Nephron progenitor cell (in vitro differentiated cells): ENCODE results near the gene ZC2HC1C.
A peak's percentile ranks its signal among the peaks of the same experiment; 100 is the strongest.
"Not testable (repeated sequence)": the region's sequence is repeated elsewhere in the genome, so short reads cannot be mapped to it uniquely, and the experiment has no call there.

Experiments used
- DNase-seq: peaks from one replicate; pipeline ENCODE4 v3.0.0; 2021
- H3K27ac Mint-ChIP-seq: 2 replicates; pipeline ENCODE4 v1.8.0; 2021; ENCODE audit warnings: mild to moderate bottlenecking, moderate library complexity, mixed read lengths
- H3K27me3 Mint-ChIP-seq: 2 replicates; pipeline ENCODE4 v1.8.0; 2021; ENCODE audit warnings: mild to moderate bottlenecking, low read depth, mixed read lengths; ENCODE audit not compliant: poor library complexity
- H3K36me3 Mint-ChIP-seq: 2 replicates; pipeline ENCODE4 v1.8.0; 2021; ENCODE audit warnings: low read depth, mixed read lengths
- H3K4me1 Mint-ChIP-seq: 2 replicates; pipeline ENCODE4 v1.8.0; 2021; ENCODE audit warnings: mixed read lengths
- H3K4me3 Mint-ChIP-seq: 2 replicates; pipeline ENCODE4 v1.8.0; 2021; ENCODE audit warnings: mild to moderate bottlenecking, moderate library complexity, mixed read lengths
- H3K9me3 Mint-ChIP-seq: 2 replicates; pipeline ENCODE4 v1.8.0; 2021; ENCODE audit warnings: mild to moderate bottlenecking, moderate library complexity, mixed read lengths
- CTCF ChIP-seq: fragments of 200-600 bp; sonication (generic); IDR thresholded peaks from 2 replicates; pipeline ENCODE4 v1.5.0; 2021; ENCODE audit warnings: antibody characterized with exemption

ZC2HC1C gene

GRCh38 chr14:75066691-75067090 is 2.8 kb upstream of the ZC2HC1C start:
- Mint-ChIP-seq H3K4me1 (peaks cover 24% of the 10 kb centered on the region), H3K9me3 (no peaks in the 10 kb centered on the region), H3K4me3 (no peak overlapping the region), H3K36me3 (peaks cover under 1% of the 10 kb centered on the region), H3K27ac (no peak overlapping the region), H3K27me3 (peaks cover 2% of the 10 kb centered on the region)
- TF ChIP-seq CTCF, result no peak
- no peak for DNase-seq

DNA sequence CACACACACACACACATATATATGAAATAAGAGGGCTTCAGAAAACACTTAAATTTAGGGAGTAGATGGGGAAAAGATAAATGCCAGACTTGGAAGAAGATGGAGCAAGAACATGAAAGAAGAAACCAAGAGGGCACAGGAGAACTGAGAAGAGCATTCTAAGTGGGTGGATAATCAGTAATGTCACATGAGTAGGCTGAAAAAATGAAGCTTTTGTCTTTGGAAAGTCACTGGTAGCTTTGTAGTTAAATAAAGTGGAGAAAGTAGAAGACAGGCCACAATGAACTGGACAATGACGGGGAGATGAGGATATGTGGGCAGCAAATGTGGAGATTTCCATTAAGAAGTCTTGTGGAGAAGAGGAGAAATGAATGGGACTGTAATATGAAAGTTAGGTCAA is 2.2 kb upstream of the ZC2HC1C start:
- DNase-seq, result no peak
- Mint-ChIP-seq H3K27ac (no peak overlapping the region), H3K36me3 (no peaks in the 10 kb centered on the region), H3K9me3 (no peaks in the 10 kb centered on the region), H3K4me1 (peaks cover 24% of the 10 kb centered on the region), H3K4me3 (no peak overlapping the region), H3K27me3 (peaks cover 5% of the 10 kb centered on the region)
- no peak for TF ChIP-seq CTCF

DNA sequence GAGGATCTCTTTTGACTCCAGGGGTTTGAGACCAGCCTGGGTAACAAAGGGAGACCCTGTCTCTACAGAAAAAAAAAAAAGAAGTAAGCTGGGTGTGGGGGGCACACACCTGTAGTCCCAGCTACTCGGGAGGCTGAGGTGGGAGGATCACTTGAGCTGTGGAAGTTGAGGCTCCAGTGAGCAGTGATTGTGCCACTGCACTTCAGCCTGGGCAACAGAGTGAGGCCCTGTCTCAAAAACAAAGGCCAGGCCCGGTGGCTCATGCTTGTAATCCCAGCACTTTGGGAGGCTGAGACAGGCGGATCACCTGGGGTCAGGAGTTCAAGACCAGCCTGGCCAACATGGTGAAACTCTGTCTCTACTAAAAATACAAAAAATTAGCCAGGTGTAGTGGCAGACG is 1.7 kb upstream of the ZC2HC1C start:
- not testable (repeated sequence) for DNase-seq, H3K27me3 Mint-ChIP-seq, H3K4me3 Mint-ChIP-seq, H3K36me3 Mint-ChIP-seq, H3K9me3 Mint-ChIP-seq, H3K27ac Mint-ChIP-seq
- peaks cover 23% of the 10 kb centered on the region for H3K4me1 Mint-ChIP-seq

GRCh38 chr14:75068294-75069120 is 934 bp upstream of the ZC2HC1C start:
- Mint-ChIP-seq H3K9me3 (no peaks in the 10 kb centered on the region), H3K27me3 (peaks cover 13% of the 10 kb centered on the region), H3K36me3 (no peaks in the 10 kb centered on the region), H3K4me3 (no peak overlapping the region), H3K27ac (peak overlapping the region; percentile 21), H3K4me1 (peaks cover 16% of the 10 kb centered on the region)
- no peak for DNase-seq
- TF ChIP-seq CTCF, result no peak

GRCh38 chr14:75069811-75070145 is 337 bp downstream of the ZC2HC1C start:
- peaks cover 8% of the 10 kb centered on the region for H3K4me1 Mint-ChIP-seq
- no peaks in the 10 kb centered on the region for H3K9me3 Mint-ChIP-seq
- no peak for TF ChIP-seq CTCF
- no peak overlapping the region for H3K4me3 Mint-ChIP-seq
- peaks cover 18% of the 10 kb centered on the region for H3K27me3 Mint-ChIP-seq
- no peak for DNase-seq
- no peaks in the 10 kb centered on the region for H3K36me3 Mint-ChIP-seq
- H3K27ac Mint-ChIP-seq, result peak overlapping the region; percentile 99

DNA sequence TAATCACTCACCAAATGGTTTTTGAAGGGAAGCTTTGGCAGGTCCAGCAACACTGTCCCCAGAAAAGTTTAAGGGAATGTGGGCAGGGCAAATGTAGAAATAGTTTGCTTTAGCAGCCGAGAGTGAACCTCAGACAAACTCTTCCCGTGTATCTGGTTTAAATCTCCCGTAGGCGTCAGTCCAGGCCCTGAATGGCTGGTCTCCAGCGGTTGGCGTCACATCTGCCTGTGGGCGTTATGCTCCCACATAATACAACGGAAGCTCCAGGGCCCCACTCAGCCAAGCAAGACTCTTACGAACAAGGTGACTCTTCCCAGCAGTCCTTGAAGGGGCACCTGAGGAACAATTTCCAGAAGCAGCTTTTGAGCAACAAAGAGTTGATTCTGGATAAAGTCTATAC is 942 bp downstream of the ZC2HC1C start:
- H3K4me1 Mint-ChIP-seq, result peaks cover 8% of the 10 kb centered on the region
- no peaks in the 10 kb centered on the region for H3K9me3 Mint-ChIP-seq
- no peak overlapping the region for H3K27ac Mint-ChIP-seq
- no peak for TF ChIP-seq CTCF
- no peak for DNase-seq
- H3K36me3 Mint-ChIP-seq, result no peaks in the 10 kb centered on the region
- peaks cover 18% of the 10 kb centered on the region for H3K27me3 Mint-ChIP-seq
- H3K4me3 Mint-ChIP-seq, result no peak overlapping the region
